C4-2B (cell line): Measurements from ENCODE around the gene PPP2R2B.

Experiments used
- CTCF ChIP-seq: fragments of 450-650 bp; conservative IDR thresholded peaks from 2 replicates; pipeline ENCODE4 v1.5.1; 2017; ENCODE audit warnings: mild to moderate bottlenecking
- ZFX ChIP-seq: fragments of 450-650 bp; IDR thresholded peaks from 2 replicates; pipeline ENCODE4 v1.6.1; 2017

GRCh38 chr5:146766013-146766412, 112.5 kb downstream of the PPP2R2B start:
- TF ChIP-seq CTCF: no peak
- TF ChIP-seq ZFX: no peak
